Measurements from ENCODE around the gene VARS1.

DNA sequence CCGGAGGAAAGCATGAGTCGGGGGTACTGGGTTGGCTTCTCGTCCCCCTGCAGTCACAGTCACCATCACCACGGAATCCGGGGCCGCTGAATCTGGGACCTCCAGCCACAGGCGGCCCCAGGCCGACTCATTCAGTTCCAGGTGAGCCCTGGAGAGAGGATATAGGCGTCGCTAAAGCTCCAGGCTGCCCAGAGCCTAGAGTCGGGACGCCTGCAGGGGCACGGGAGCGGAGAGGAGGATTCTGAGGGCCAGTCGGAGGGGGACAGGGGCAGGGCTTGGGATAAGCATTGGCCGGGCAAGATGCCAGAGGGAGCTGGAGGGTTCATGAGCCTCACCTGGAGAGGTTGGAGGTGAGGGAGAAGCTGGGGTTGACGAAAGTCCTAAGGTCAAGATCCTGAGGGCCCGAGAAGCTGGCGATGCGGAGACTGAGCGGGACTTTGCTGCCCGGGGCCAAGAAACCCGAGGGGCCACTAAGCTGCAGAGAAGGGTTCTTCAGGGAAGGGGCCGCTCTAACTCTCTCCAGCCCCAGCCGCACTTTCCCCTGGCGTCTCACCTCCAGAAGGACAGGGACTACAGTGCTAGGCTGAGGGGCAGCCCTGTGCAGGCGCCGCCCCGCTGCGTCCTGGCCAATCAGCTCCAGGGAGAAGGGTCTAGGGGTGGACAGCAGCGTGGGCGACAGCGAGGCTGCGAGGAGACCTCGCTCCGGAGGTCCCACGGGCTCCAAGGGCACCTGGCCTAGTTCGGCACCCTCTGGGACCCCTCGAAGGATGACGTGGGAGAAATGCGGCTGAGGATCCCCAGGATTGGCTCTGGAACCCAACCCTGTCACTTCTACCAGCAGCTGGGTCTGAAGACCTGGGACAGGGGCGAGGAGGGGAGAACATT lies 29.4 kb downstream of the VARS1 start:
- TF ChIP-seq EZH2 (IDR thresholded peaks at IDR 0.05; ENCODE audit: insufficient read depth, poor library complexity, severe bottlenecking) (no peak), EZH2phosphoT487 (IDR thresholded peaks at IDR 0.05; ENCODE audit: insufficient read depth, low read depth) (no peak)
